ENCODE results near the gene PAX8. TPM values are rescaled to one million over a fixed set of nuclear protein-coding genes. Genes with fewer than 3 reads are reported as not detected.

Gene PAX8
- total RNA-seq, 2 experiments from 2014 or later: 1.6 to 2.6 TPM

- no peak for TF ChIP-seq CTCF (conservative IDR thresholded peaks at IDR 0.05; ENCODE audit: low read length)
- no peak for TF ChIP-seq EZH2phosphoT487 (IDR thresholded peaks at IDR 0.05; ENCODE audit: borderline replicate concordance, low read depth, low read length)
- no peaks in the 10 kb centered on the region for H3K4me1 ChIP-seq (ENCODE audit: insufficient read depth, low read length, poor library complexity, severe bottlenecking)
- DNase-seq (ENCODE audit: low spot score): no peak
- CTCF ChIA-PET (ENCODE audit: unreplicated experiment): no interaction called here
- no peak overlapping the region for H3K27ac ChIP-seq (ENCODE audit: low read depth, low read length, poor library complexity, severe bottlenecking)
- H4K20me1 ChIP-seq (ENCODE audit: insufficient read depth, low read length): no peaks in the 10 kb centered on the region
- intact Hi-C loops (cut with micrococcal nuclease; ENCODE audit: unreplicated experiment): no loop called here
- BruUV-seq (replicated peaks): no TSS peak
- no peak overlapping the region for H3K4me2 ChIP-seq (ENCODE audit: low read length)
- POLR2A ChIA-PET: no interaction called here
- H2AFZ ChIP-seq (ENCODE audit: low read length): no peak overlapping the region
- H3K4me3 ChIP-seq (ENCODE audit: low read depth, low read length, poor library complexity, severe bottlenecking): no peak overlapping the region
- H3K9me3 ChIP-seq (ENCODE audit: low read length): no peaks in the 10 kb centered on the region
- H3K79me2 ChIP-seq (ENCODE audit: insufficient read depth, low read depth, low read length): no peaks in the 10 kb centered on the region
- no peaks in the 10 kb centered on the region for H3K9me2 ChIP-seq (ENCODE audit: insufficient read depth, low read length)
- no peaks in the 10 kb centered on the region for H3K36me3 ChIP-seq (ENCODE audit: insufficient read depth, low read length)
These were observed 15.2 kb downstream of the PAX8 start for GRCh38 chr2:113263546-113263945.

DNA sequence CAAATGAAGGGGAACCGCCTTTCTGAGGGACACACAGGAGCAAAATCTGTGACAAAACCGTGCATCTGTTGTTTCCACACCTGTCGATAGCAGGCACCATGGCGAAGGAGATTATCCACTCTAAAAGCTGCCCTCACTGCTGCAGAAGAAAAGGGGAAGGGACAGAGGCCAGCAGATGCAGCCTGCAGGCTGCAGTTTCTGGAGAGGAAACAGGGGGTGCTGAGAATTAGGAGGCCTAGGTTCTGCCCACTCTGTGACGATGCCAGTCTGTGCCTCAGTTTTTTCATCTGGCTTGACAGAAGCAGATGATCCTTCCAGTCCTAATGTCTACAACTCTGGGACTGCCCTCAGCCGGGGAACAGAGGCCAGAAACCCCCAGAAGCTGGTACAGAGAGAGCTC, 17.7 kb downstream of the PAX8 start:
- no peak overlapping the region for H3K4me2 ChIP-seq (ENCODE audit: low read length)
- ChIA-PET CTCF (ENCODE audit: unreplicated experiment) (no interaction called here), POLR2A (no interaction called here)

More for the DNA sequence above, 17.7 kb downstream of the PAX8 start:
- H3K27ac ChIP-seq (ENCODE audit: low read depth, low read length, poor library complexity, severe bottlenecking): no peak overlapping the region
- no peaks in the 10 kb centered on the region for H4K20me1 ChIP-seq (ENCODE audit: insufficient read depth, low read length)
- BruUV-seq (replicated peaks): no TSS peak
- no peaks in the 10 kb centered on the region for H3K9me2 ChIP-seq (ENCODE audit: insufficient read depth, low read length)
- no peaks in the 10 kb centered on the region for H3K79me2 ChIP-seq (ENCODE audit: insufficient read depth, low read depth, low read length)
- intact Hi-C loops (cut with micrococcal nuclease; ENCODE audit: unreplicated experiment): no loop called here
- no peak overlapping the region for H2AFZ ChIP-seq (ENCODE audit: low read length)
- H3K36me3 ChIP-seq (ENCODE audit: insufficient read depth, low read length): no peaks in the 10 kb centered on the region
- H3K9me3 ChIP-seq (ENCODE audit: low read length): no peaks in the 10 kb centered on the region
- no peaks in the 10 kb centered on the region for H3K4me1 ChIP-seq (ENCODE audit: insufficient read depth, low read length, poor library complexity, severe bottlenecking)
- TF ChIP-seq CTCF (conservative IDR thresholded peaks at IDR 0.05; ENCODE audit: low read length) (no peak), EZH2phosphoT487 (IDR thresholded peaks at IDR 0.05; ENCODE audit: borderline replicate concordance, low read depth, low read length) (no peak)
- DNase-seq (ENCODE audit: low spot score): no peak
- no peak overlapping the region for H3K4me3 ChIP-seq (ENCODE audit: low read depth, low read length, poor library complexity, severe bottlenecking)
